Amniotic epithelial cell (primary cell): Measurements from ENCODE around the gene PITPNM1.

Experiments used
- DNase-seq: peaks from one replicate; pipeline ENCODE4 v3.0.0-alpha.2; 2010; ENCODE audit warnings: low read depth

PITPNM1 gene

DNA sequence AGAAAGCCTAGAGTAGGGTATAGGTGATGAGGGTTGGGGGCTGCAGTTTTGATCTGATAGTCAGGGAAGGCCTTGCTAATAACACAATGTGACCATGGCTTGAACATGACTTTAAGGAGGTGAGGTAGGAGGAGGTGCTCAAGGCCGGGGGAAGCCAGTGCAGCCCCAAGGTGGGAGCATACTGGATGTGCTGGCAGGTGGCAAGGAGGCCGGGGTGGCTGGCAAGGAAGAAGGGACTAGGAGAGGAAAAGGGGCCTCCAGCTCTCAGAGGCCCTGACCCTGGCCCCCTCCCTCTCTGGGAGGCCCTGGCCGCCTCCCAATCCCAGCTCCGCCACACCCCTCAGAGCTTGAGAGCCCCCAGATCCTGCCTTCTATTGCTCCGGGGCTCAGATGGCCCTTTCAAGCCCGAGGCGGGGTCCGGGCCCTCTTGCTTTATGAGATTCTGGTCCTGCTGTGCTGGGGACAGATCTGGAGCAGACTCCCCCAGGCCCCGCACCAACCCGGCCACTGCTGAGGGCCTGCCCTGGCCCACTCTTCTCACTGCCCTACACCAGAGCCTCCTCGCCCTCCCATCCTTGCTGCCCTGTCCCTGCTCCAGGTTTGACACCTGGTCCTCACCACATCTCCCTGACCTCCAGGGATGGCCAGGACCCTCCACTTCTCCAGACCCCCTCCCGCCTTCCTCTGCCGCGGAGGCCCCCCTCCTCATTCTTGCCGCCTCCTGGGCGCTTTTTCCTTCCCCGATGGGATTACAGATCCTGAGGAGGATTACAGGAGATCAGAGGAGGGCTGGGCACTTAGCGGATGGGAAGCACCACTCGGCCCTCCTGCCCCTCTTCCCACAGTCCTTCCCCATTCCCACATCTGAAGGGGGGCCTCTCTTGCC is 1.8 kb downstream of the PITPNM1 start:
- no peak for DNase-seq

DNA sequence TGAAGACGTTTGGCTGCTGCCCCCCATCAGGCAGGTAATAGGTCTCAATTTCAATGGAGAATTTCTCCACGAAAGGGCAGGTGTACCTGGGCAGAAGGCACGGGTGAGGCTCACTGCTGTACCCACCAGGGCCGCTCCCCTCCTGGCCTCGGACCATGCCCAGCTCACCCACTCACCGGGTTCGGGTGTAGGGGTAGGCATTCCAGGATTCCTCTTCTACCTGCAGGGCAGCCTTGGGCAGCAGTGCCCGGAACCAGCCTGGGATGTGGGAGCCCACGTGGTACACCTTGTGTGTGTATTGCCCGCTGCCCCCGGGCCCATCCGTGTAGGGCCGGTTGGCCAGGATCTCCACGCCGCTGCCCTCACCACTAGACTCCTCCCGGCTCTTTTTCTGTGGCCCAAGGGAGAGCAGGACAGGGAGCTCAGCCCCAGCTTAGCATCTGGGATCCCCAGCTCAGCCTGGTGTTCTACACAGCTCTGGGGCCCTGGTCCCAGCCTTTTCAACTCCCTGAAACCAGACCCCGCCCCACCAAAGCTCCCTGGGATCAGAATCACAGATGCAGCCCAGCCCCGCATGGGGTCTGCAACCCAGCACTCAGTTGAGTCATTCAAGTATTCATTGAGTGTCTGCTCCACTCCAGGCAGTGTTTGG is 2.7 kb downstream of the PITPNM1 start:
- no peak for DNase-seq

DNA sequence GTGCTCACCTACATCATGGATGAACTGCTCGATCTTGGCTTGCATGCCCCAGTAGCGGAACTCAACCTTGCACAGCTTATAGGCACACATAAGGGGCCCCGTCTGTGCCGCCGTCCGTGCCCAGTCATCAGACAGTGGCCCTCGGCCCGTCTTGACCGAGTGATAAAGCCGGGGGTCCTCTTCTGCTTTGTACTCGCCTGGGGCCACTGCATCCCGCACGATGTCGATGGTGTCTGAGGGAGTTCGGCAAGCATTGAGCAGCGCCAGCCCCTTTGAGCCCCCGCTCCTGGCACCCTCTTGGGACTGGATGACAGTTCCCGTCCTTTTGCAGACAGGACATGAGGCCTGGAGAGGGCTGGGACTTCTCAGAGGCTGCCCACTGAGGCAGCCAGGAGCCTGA is 3.3 kb downstream of the PITPNM1 start:
- DNase-seq = no peak

DNA sequence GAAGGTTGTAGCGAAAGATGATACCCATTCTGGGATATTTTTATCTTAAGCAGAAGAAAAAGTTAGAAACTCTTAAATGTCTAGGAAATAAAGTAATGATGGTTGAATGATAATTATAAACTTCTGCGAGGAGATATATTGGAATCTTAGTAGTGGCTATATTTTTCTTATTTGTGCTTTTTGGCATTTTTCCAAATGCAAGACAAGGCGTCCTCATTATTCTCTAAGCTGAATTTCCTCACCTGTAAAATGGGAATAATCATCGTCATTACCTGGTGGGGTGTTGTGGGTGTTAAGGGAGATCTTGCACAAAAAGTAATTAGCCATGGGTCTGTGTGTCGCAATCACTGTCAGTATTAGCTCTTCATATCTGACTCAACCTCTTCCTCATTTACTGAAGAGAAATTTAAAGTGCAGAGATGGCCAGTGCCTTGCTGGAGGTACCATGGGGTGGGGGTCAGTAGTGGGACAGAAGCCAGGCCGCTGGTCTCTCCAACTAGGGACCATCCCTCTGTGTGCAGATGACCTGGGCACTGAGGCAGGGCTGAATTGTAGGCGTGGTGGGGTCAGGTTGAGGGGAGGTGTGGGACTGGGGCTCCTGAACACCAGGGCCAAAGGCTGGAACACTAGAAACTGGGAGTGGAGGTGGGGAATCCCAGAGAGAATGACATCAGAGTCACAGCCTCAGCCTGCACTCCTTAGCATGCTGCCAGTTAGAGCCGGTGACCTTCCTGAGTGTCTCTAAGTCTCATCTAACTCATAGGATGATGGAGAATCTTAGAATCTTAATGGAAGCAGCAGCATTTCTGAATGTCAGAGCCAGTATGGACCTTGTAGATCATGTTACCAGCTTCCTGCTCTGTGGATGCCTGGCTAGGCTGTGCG is 4.1 kb downstream of the PITPNM1 start:
- DNase-seq = no peak

DNA sequence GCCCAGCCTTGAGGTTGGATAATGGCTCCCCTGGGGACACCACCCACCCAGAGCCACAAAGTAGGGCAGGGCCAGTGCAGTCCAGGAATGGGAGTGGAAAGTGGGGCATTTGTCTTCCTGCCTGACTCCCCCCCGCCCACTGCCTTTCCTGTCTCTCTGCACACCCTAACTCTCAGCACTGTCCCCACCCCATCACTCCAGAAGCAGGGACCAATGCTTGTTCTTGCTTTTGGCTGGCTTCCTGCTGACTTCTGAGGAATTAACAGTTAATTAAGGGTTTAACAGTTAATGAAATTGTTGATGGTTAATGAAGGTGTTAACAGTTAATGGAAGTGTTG is 4.7 kb downstream of the PITPNM1 start:
- no peak for DNase-seq

DNA sequence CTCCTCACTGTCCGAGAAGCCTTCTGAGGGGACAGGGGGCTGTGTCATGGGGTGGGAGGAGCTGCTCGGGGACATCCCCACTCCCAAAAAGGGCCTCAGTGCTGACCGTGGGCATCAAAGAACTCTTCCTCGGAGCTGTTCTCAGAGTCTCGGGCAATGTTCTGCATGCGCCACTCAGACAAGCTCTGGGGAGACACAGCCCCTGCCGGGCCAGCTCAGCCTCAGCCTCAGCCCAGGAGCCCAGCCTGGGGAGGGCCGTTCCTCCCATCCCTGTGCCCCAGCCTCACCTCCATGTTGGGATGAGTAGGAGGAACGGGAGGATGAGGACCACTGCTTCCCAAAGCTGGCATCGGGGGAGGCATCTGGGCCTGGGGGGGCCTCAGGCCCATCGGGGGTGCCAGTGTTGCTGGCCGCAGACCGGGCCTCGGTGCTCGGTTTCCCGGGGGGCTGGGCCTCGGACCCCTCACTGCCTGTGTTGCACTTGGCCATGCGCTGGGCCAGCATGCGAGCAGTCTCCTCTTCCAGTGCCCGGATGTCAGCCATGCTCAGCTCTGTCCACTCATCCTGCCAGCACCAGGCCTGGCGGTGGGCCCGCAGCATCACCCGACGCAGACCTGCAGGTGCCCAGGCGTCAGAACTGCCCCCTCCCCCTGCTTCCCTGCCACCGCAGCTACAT is 5.2 kb downstream of the PITPNM1 start:
- DNase-seq = no peak

DNA sequence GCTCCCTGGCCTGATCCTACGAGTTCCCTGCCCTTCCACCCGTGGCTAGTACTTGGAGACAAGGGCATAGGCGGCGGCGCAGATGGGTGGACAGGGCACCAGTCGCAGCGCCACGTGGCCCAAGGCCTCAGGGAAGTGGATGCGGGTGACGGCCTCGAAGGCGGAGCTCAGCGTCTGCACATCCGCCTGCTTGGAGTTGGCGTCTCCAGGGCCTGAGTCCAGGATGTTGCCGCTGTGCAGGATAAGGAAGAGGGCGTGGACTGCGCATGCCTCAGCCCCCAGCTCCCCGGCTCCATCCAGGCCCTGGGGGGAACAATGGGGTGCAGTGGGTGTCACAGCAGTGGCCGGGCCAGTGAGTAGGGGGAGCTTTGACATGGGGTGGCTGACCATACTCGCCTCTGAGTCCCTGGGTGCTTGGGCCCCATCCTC is 6.6 kb downstream of the PITPNM1 start:
- DNase-seq = no peak

DNA sequence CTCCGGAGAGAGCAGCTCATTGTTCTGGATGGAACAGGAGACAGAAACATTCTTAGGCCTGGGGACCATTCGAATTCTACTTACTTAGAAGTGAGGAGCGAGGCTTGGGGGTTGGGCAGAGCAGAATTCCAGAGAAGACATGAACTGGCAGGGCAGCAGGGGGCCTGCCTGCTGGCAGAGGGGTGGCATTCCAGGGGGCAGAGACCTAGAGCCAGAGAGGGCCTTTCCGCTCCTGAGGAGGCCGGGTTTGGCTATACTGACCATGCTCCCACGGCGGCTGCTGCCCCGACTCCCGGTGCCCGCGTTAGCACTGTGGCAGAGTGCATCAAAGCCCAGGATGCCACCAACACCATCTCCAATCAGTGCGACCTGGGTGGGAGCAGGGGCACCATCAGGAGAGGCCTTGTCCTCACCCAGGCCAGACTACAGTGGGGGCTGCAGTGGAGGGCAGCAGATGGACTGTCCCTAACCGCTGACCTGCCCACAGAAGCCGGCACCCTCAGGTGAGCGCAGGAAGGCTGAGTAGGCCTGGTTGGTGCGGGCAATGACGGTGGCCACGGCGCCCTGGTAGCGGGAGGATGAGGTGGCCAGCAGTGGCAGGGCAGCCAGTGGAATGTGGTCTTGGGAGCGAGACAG is 7.4 kb downstream of the PITPNM1 start:
- no peak for DNase-seq

DNA sequence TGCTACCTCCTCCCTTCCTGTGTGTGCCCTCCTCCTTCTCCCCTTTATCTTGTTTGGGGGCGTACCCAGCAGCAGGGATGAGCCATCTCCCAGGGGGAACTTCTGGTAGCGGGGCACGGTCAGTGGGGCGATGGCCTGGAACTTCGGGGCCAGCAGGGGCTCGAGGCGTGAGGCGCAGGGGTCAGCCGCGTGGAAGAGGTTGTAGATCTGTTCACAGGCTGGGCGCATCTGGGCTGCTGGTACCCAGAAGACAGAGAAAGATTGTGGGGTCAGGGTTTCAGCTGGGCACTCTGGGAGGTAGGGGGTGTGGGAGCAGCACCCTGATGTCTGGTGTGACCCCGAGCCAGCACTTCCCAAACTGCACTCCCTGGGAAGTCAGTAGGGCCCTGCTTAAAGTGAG is 9.1 kb downstream of the PITPNM1 start:
- DNase-seq = no peak

DNA sequence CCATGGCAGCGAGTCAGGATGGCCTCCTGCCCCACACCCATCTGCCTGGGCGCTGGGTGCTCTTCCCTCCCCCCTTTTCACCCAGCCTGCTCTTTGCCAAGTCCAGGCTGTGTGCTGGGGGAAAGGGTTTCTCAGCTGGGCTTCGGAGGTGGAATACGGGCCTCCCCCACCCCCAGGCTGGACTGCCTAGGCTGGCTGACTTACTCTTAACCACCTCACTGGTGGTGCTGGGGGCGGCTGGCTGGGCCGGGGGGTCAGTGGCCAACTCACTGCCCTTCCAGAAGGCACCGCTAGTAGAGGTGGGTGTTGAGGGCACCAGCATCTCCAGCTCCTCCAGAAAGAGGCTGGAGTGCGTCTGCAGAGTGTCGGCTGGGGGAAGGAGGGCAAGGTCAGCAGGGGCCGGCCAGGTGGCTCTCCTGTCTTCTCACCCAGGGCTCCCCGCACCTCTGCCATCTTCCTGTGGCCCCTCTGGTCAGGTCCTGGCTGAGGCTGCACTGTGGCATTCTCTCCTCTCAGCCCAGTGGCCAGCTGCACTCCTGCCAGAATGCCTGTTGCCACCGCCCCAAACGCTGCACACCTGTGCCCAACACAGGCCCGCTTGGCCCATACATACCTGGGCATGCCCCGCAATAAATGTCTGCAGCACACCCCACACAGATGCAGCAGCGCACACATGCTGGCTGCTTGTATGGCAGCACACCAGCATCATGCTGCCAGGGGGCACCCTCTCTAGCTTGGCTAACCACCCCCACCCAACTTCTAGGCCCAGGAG is 9.7 kb downstream of the PITPNM1 start:
- DNase-seq = no peak

DNA sequence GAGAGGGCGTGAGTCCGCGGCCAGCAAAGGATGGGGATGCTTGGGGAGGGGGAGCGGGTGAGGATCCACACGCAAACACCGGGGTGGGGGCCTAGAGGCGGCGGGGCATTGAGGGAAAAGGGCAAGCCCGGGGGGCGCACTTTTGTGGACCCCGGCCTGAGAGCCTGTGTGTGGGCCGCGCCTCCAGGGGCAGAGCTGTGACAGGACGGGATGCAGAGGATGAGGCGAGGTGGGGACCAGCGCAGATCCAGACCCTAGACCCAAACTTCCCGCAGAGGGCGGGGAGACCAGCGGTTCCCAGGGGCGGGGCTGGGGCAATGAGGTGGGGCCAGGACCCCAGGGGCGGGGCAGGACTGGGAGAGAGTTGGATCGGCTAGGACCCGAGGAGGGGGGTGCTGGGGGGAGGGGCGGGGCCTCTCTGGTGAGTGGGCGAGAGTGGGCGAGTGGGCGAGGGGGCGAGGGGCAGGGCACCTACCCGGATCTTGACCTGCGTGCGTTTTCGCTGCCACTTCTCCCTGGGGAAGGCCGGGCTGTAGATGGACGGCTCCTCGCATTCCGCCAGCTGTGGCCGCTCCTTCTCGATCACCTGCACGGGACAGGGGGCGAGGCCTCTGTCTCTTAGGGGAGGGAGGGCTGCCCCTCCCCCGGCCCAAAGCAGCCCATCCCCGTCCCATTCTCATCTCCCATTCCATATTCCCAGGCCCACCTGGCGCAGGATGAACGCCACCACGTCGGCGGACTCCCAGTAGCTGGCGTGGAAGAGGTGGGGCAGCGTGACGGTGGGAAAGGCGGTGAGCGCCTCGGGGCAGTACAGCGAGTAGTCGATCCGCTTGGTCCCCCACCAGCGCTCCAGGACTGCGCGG is 10.6 kb downstream of the PITPNM1 start:
- no peak for DNase-seq

DNA sequence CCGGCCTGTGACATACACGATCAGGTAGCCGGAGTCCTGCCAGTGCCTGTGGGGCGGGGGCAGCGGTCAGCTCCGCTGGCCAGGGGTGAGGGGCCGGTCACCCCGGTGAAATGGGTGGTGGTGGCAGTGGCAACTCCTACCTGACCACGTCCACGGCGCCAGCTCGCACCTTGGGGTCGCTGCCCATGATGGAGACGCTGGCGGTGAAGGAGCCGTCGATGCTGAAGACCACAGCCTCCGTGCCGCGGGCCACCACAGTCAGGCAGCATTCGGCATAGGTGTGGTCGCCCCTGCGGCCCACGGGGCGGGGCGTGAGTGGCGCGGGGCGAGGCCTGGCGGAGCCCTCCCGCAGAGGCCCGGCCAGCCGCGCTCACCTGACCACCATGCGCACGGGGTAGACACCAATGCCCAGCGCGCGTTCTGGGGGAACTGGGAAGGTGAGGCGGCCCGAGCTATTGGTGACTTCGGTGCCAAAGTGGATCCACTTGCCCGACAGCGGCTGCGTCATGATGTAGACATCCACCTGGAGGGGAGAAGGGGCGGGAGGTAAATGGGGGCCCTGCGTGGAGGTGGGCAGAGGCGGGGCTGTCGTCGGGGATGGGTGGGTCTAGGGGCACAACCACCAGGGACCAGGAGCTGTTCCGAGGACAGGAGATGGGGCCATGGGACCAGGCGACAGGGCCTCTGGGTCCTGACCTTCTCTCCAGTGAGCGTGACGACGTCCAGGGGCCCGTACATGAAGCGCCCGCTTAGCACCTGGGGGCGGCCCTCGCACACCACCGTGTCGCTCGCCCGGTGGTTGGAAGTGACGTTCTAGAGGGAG is 11.4 kb downstream of the PITPNM1 start:
- no peak for DNase-seq

DNA sequence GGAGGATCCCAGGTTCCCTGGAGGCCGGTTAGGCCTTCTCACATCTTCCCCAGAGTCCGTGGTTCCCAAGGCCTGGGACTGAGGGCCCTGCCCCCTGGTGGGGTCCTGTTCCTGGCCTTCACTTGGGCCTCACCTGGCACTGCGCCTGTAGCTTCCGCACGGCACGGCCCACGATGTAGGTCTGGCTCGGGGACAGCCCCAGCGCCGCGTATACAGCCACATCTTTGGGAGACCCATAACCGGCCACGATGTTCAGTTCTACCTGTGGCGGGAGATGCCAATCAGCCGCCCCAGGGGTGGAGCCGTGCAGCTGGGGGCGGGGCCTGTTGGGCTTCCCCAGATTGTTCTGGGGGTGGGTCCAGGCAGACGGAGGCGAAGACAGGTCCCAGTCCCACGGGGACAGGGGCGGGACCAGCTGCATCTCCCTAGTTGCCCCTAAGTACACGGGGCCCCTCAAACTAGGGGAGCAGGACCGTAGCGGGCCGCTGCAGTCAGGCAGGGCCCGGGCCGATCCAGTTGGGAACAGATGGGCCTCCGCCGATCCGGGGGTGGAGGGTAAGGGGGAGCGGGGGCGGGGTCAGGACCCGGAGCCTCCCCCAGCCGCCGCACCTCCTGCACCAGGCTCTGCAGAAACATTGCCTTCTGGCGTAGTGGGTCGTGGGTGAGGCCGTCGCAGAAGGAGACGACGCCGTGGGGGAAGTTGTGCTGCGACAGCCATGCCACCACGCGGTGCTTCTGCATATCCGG is 12.2 kb downstream of the PITPNM1 start:
- no peak for DNase-seq

DNA sequence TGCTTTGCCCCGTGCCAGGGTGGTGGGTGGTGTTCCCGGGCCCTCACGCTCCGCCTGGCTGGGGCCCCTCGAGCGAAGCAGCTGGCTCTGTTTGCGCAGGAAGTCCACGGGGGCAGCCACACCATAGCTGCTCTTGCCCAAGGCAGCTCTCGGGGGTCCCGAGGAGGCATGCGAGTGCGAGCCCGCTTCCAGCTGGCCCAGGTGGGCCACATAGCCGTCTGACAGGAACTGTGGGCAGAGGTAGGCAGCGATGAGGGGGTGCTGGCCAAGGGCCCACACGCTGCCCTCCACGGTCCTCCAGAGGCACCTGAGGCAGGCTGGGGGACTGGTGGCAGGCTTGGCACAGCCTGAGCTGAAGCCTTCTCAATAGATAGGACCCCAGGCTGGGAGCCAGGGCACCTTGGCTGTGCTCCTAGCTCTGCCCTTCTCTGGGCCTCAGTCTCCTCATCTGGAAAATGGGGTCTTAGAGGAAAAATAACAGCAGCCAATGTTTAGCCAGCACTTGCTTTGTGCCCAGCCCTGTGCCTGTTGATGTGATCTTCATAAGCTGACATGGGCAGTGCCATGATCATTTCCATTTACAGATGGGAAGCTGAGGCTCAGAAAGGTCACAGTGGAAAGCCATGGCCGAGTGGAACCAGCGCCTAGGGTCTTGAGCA is 13.0 kb downstream of the PITPNM1 start:
- no peak for DNase-seq

DNA sequence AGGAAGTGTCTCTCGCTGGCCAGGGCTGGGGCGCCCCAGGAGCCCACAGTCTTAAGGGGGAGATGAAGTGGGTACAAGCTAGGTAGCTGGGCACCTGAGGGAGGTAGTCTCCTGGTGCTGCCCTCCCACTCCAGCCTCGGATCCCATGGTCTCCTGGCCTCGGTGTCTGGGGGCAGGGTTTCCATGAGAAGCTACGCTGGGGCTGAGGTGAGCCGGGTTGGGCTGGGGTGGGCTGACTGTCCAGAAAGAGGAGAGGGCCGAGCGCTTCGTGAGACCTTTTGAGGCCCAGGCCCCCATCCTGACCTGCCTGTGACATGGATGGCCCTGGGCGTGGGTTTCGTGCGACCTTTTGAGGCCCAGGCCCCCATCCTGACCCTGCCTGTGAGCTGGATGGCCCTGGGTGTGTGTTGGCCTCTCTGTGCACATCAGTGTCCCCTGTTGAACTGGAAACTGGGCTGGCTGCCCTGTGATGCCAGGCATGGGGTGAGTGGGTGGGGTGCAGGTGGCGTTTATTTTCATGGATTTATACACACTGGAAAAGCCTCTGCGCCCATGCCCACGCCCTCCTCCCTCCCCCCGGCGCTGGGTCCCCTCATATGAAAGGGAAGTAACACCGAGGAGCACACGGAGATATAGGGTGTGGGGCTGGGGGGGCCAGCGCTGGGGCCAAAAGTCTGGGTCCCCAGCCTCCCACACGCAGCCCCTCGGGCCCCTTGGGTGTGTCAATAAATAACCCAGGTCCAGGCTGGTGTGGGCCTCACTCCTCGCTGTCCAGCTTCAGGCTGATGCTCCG is 13.7 kb downstream of the PITPNM1 start:
- DNase-seq = no peak

DNA sequence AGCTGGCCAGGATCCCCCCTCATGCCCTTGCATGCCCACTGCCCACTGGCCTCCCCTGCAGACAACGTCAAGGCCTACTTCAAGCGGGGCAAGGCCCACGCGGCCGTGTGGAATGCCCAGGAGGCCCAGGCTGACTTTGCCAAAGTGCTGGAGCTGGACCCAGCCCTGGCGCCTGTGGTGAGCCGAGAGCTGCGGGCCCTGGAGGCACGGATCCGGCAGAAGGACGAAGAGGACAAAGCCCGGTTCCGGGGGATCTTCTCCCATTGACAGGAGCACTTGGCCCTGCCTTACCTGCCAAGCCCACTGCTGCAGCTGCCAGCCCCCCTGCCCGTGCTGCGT is 14.5 kb downstream of the PITPNM1 start:
- DNase-seq = no peak
